Adrenal gland (tissue), 19 donors: Measurements from ENCODE around the gene DLEC1. TPM values are rescaled to one million over a fixed set of nuclear protein-coding genes. Genes with fewer than 3 reads are reported as not detected.

Experiments used
- DNase-seq, 7 donors: peaks; one replicate each; pipeline ENCODE4 v3.0.0-alpha.2; 2019 to 2020
- H3K27ac ChIP-seq, 5 donors: fragments of 200-600 bp; sonication (generic) in 4 of 5; 1 replicate in 3 of 5; 2 replicates in 2 of 5; pipeline versions ENCODE4 v1.5.1 to v1.8.0; 2016 to 2020; ENCODE audit warnings: mild to moderate bottlenecking in 1 of 5
- H3K27me3 ChIP-seq: fragments of 200-600 bp; 2 replicates; pipeline ENCODE4 v1.8.0; 2021
- H3K36me3 ChIP-seq, 2 donors: fragments of 200-600 bp; replicated peaks in 1 of 2; 1 replicate in 1 of 2; 2 replicates in 1 of 2; pipeline versions ENCODE4 v1.5.1 to v1.8.0; 2018 to 2022
- H3K4me1 ChIP-seq, 2 donors: fragments of 200-600 bp; replicated peaks in 1 of 2; 1 replicate in 1 of 2; 2 replicates in 1 of 2; pipeline versions ENCODE4 v1.5.1 to v1.8.0; 2018 to 2021
- H3K4me3 ChIP-seq, 4 donors: fragments of 200-600 bp; sonication (generic) in 3 of 4; one replicate each; pipeline ENCODE4 v1.5.1; 2016 to 2018
- H3K9me3 ChIP-seq, 3 donors: fragments of 200-600 bp; sonication (generic) in 1 of 3; replicated peaks in 1 of 3; 1 replicate in 2 of 3; 2 replicates in 1 of 3; pipeline versions ENCODE4 v1.5.1 to v1.8.0; 2016 to 2021
- CTCF ChIP-seq, 6 experiments: fragments of 450-650 bp in 4 of 6; fragments of 200-600 bp in 2 of 6; sonication (generic) in 1 of 6; IDR thresholded peaks; 1 replicate in 5 of 6; 2 replicates in 1 of 6; pipeline versions ENCODE4 v1.5.1 to v1.8.0; 2016 to 2021; ENCODE audit warnings: antibody characterized with exemption in 6 of 6, mild to moderate bottlenecking in 2 of 6, moderate library complexity in 1 of 6
- POLR2A ChIP-seq, 2 donors: fragments of 450-650 bp; IDR thresholded peaks; one replicate each; pipeline ENCODE4 v1.6.1; 2017; ENCODE audit warnings: antibody characterized with exemption in 2 of 2, mild to moderate bottlenecking in 2 of 2, moderate library complexity in 1 of 2
- WGBS, 4 donors: extraction: QIAGEN DNeasy Blood & Tissue Kit in 2 of 4; methylation state at CpG; one replicate each; pipeline versions ENCODE4 v1.1.5 to v1.1.7; 2013 to 2017; 5-methylcytosine and 5-hydroxymethylcytosine counted together
- intact Hi-C, 2 donors: fragments of 100-400 bp; cut with DNase I; formaldehyde crosslinking; loops; one replicate each; pipeline versions ENCODE4 v1.14.1 to v1.15.0; 2022 to 2023
- long read RNA-seq, 10 donors: library from polyadenylated mRNA in 3 of 10; unstranded in 2 of 10; stranded (forward) in 1 of 10; transcript quantifications; one replicate each; pipeline ENCODE4 v2.0.0 and lab custom pipeline, GENCODE V29; 2021 to 2026
- polyA plus RNA-seq, 3 donors: library from polyadenylated mRNA; stranded (reverse); fragments of 200-250 nt in 2 of 3; fragments of 350-450 nt in 1 of 3; fragmentation: Illumina TruSeq in 1 of 3; extraction: RNeasy Lipid Tissue Mini Kit (QIAGEN cat#74804) in 1 of 3; gene quantifications; one replicate each; pipeline ENCODE4 v1.2.3, GENCODE V29; 2013 to 2014
- total RNA-seq, 9 donors: library from RNA; depleted of rRNA in 4 of 9; stranded (reverse); fragments of >200 nt in 4 of 9; fragments of 120-200 nt in 1 of 9; fragmentation: NEBNext Ultra II Directional in 1 of 9; extraction: Animal tissue kit (Norgen Biotek cat#: 25700) in 1 of 9; gene quantifications; one replicate each; pipeline versions ENCODE4 v1.1.0 to v1.2.4, GENCODE V29; 2013 to 2023
- donor health status: healthy with polysubstance abuse.
- donor health status: Bipolar disorder and iron deficiency.
- donor health status: DM: yes; HTN: yes; CAD: no.
- donor health status: DM: no; HTN: no; CAD: no.
- donor health status: DM: no; HTN: no; CAD: no.
- donor health status: DM: yes; HTN: yes; CAD: no.

Gene DLEC1
- total RNA-seq (1 to 10 TPM in 5 of 9 donors, under 1 TPM in 4; 0.18 to 2.0 (median 1.0) TPM), polyA plus RNA-seq (1 to 10 TPM in 2 of 3 donors, under 1 TPM in 1; 0.20 to 2.0 (median 1.7) TPM)
- long read RNA-seq, donor 1, partial matches to known transcripts: 74 of 74 reads
- long read RNA-seq, donor 1, other reads (novel, unspliced or antisense): 0 of 74 reads
- long read RNA-seq, donor 2, partial matches to known transcripts: 43 of 43 reads
- long read RNA-seq, donor 2, other reads (novel, unspliced or antisense): 0 of 43 reads
- long read RNA-seq, donor 3, partial matches to known transcripts: 13 of 26 reads
- long read RNA-seq, donor 3, other reads (novel, unspliced or antisense): 13 of 26 reads
- long read RNA-seq, donor 4: 0 reads
- long read RNA-seq, donor 5: 0 reads
- long read RNA-seq, donor 6, partial matches to known transcripts: 0 of 1 reads
- long read RNA-seq, donor 6, other reads (novel, unspliced or antisense): 1 of 1 reads
- long read RNA-seq, donor 7, partial matches to known transcripts: 38 of 38 reads
- long read RNA-seq, donor 7, other reads (novel, unspliced or antisense): 0 of 38 reads
- long read RNA-seq, donor 8, partial matches to known transcripts: 100 of 100 reads
- long read RNA-seq, donor 8, other reads (novel, unspliced or antisense): 0 of 100 reads
- long read RNA-seq, donor 9, partial matches to known transcripts: 23 of 40 reads
- long read RNA-seq, donor 9, other reads (novel, unspliced or antisense): 17 of 40 reads
- long read RNA-seq, donor 10, partial matches to known transcripts: 51 of 76 reads
- long read RNA-seq, donor 10, other reads (novel, unspliced or antisense): 25 of 76 reads

GRCh38 chr3:38039101-38039898 is at the start of gene DLEC1:
Gene DLEC1, plus strand, starts transcription at chr3:38039208. Its CDS starts 18 bp downstream, at chr3:38039226.
- peak in 6 of 7 donors; percentile 46 to 74 (median 51) for DNase-seq
- TF ChIP-seq CTCF (IDR thresholded peaks at IDR 0.05) (no peak), POLR2A (IDR thresholded peaks at IDR 0.05) (no peak)
- no peak within 1 kb of the TSS for H3K27ac ChIP-seq
- H3K36me3 ChIP-seq: no peaks in the 10 kb centered on the region
- no peaks in the 10 kb centered on the region for H3K9me3 ChIP-seq
- H3K4me3 ChIP-seq: peak within 1 kb of the TSS in 2 of 4 donors; percentile 14 to 51
- WGBS, 4 donors: 15 to 26% (median 22%) methylated on average over 39 to 67 of the region's 67 CpGs
- no peaks in the 10 kb centered on the region for H3K4me1 ChIP-seq
- intact Hi-C loops: no loop called here
- no peaks in the 10 kb centered on the region for H3K27me3 ChIP-seq

- H3K36me3 ChIP-seq: no peaks in the 10 kb centered on the region
- no peak for DNase-seq
- no peaks in the 10 kb centered on the region for H3K27me3 ChIP-seq
- WGBS, 4 donors: 94 to 100% (median 96%) methylated on average over 2 to 7 of the region's 7 CpGs
- H3K9me3 ChIP-seq: no peaks in the 10 kb centered on the region
- no peak overlapping the region for H3K27ac ChIP-seq
- TF ChIP-seq CTCF (IDR thresholded peaks at IDR 0.05): no peak
- TF ChIP-seq POLR2A (IDR thresholded peaks at IDR 0.05): no peak
- no peak overlapping the region for H3K4me3 ChIP-seq
- intact Hi-C loops: no loop called here
- H3K4me1 ChIP-seq: peaks cover 5 to 12% of the 10 kb centered on the region in 2 donors
Observed at GRCh38 chr3:37989821-37990480, 49.1 kb upstream of the DLEC1 start.

GRCh38 chr3:37990527-37990926 is 48.5 kb upstream of the DLEC1 start, which contains the start of gene VILL:
Gene VILL, plus strand, starts transcription at chr3:37990786. Its CDS starts 2,887 bp downstream, at chr3:37993673.
- H3K4me1 ChIP-seq: peaks cover 6 to 15% of the 10 kb centered on the region in 2 donors
- no peaks in the 10 kb centered on the region for H3K27me3 ChIP-seq
- no peaks in the 10 kb centered on the region for H3K36me3 ChIP-seq
- no peak within 1 kb of the TSS for H3K27ac ChIP-seq
- TF ChIP-seq POLR2A (IDR thresholded peaks at IDR 0.05) (no peak), CTCF (IDR thresholded peaks at IDR 0.05) (no peak)
- H3K9me3 ChIP-seq: no peaks in the 10 kb centered on the region
- DNase-seq: peak in 3 of 7 donors; percentile 13 to 17 (median 14)
- intact Hi-C loops: no loop called here
- no peak within 1 kb of the TSS for H3K4me3 ChIP-seq
- 65 to 90% (median 87%) methylated on average over 2 to 10 of the region's 10 CpGs for WGBS, 4 donors
